Mucosa of stomach (tissue), 1 donor: ENCODE results near the gene MCAM.

Experiments used
- H3K27me3 ChIP-seq: one replicate; pipeline ENCODE4 v1.7.0; 2013; ENCODE audit warnings: mild to moderate bottlenecking, low read length; ENCODE audit not compliant: control insufficient read depth, insufficient read depth
- H3K36me3 ChIP-seq: one replicate; pipeline ENCODE4 v1.7.0; 2013; ENCODE audit warnings: low read length; ENCODE audit not compliant: control insufficient read depth, insufficient read depth
- H3K4me1 ChIP-seq: one replicate; pipeline ENCODE4 v1.7.0; 2013; ENCODE audit warnings: mild to moderate bottlenecking, low read length; ENCODE audit not compliant: control insufficient read depth, insufficient read depth
- H3K4me3 ChIP-seq: one replicate; pipeline ENCODE4 v1.7.0; 2013; ENCODE audit warnings: low read length
- H3K9ac ChIP-seq: one replicate; pipeline ENCODE4 v1.7.0; 2013; ENCODE audit warnings: mild to moderate bottlenecking, low read length, moderate library complexity
- H3K9me3 ChIP-seq: one replicate; pipeline ENCODE4 v1.7.0; 2013; ENCODE audit warnings: mild to moderate bottlenecking, low read length, moderate library complexity; ENCODE audit not compliant: control insufficient read depth
- donor health status: Pancreatic carcinoma.

The MCAM gene

DNA sequence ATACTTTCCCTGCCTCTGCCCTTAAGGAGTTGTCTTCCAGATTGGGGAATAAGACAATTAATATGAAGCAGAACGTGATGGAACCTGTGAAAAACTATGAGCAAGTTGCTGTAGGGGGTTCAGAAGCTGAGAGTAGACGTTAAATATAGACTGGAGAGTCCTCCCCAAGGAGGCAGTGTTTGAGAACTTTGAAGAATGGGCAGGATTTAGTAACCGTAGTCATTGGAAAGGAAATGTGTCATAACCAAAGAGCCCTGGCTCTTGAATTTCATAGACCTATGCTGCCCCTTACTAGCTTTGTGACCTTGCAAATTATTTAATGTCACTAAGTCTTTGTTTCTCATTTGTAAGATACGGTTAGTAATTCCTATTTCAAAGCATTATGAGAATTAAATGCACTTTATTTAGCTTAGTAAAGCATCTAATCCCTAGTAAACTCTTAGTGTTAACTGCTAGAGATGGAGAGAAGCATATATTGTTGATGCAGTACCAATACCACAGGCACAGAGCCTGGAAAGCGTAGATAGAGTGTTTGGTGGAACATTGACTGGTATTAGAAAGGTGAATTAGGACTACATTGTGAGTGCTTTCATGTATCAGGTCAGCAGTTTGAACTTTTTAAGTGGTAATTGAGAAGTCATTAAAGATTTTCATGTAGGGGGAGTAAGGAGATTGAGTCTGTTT lies 54.1 kb downstream of the MCAM start:
- no peak overlapping the region for H3K4me3 ChIP-seq
- no peaks in the 10 kb centered on the region for H3K9me3 ChIP-seq
- H3K27me3 ChIP-seq: no peaks in the 10 kb centered on the region
- no peaks in the 10 kb centered on the region for H3K36me3 ChIP-seq
- no peaks in the 10 kb centered on the region for H3K4me1 ChIP-seq
- no peak overlapping the region for H3K9ac ChIP-seq

DNA sequence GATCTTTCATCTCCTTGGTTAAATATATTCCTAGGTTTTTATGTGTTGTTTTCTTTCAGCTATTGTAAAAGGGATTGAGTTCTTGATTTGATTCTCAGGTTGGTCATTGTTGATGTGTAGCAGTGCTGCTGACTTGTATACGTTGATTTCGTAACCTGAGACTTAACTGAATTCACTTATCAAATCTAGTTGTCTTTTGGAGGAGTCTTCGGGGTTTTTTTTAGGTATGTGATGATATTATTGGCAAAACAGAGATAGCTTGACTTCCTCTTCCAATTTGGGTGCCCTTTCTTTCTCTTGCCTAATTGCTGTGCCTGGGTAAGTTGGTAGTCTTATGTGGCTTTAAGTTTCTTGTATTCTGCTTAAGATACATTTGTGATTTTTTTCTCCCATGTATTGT lies 57.9 kb downstream of the MCAM start:
- Histone ChIP-seq H3K36me3 (no peaks in the 10 kb centered on the region), H3K9ac (no peak overlapping the region), H3K4me1 (no peaks in the 10 kb centered on the region), H3K4me3 (no peak overlapping the region), H3K9me3 (no peaks in the 10 kb centered on the region), H3K27me3 (no peaks in the 10 kb centered on the region)
